ENCODE measurements around the gene HSPA6. TPM values are rescaled to one million over a fixed set of nuclear protein-coding genes. Genes with fewer than 3 reads are reported as not detected.

The HSPA6 gene
- total RNA-seq, 6 experiments from 2014 or later = 0.10 to 0.45 (median 0.19) TPM

- Mint-ChIP-seq H3K27ac (no peak overlapping the region), H3K36me3 (ENCODE audit: low read depth) (no peaks in the 10 kb centered on the region), H3K9me3 (no peaks in the 10 kb centered on the region), H3K4me3 (no peak overlapping the region), H3K27me3 (ENCODE audit: insufficient read depth) (peaks cover 3% of the 10 kb centered on the region), H3K4me1 (ENCODE audit: low read depth) (peaks cover 7% of the 10 kb centered on the region)
- DNase-seq = no peak
- TF ChIP-seq CTCF (IDR thresholded peaks at IDR 0.05) = no peak; the same call in 1 of the 2 replicates
Measured at GRCh38 chr1:161483361-161483760, 41.0 kb upstream of the HSPA6 start.

GRCh38 chr1:161484613-161485012 lies 39.7 kb upstream of the HSPA6 start:
- DNase-seq = peak; percentile 7
- TF ChIP-seq CTCF (IDR thresholded peaks at IDR 0.05) = peak; percentile 67
- peaks cover 7% of the 10 kb centered on the region for H3K4me1 Mint-ChIP-seq (ENCODE audit: low read depth)
- H3K9me3 Mint-ChIP-seq = no peaks in the 10 kb centered on the region
- H3K27me3 Mint-ChIP-seq (ENCODE audit: insufficient read depth) = peaks cover 15% of the 10 kb centered on the region
- H3K4me3 Mint-ChIP-seq = no peak overlapping the region
- no peaks in the 10 kb centered on the region for H3K36me3 Mint-ChIP-seq (ENCODE audit: low read depth)
- no peak overlapping the region for H3K27ac Mint-ChIP-seq

GRCh38 chr1:161486806-161487741 lies 37.3 kb upstream of the HSPA6 start:
- TF ChIP-seq CTCF (IDR thresholded peaks at IDR 0.05) = peak; percentile 95
- H3K4me3 Mint-ChIP-seq = peak overlapping the region; percentile 67
- H3K4me1 Mint-ChIP-seq (ENCODE audit: low read depth) = peaks cover 7% of the 10 kb centered on the region
- no peaks in the 10 kb centered on the region for H3K36me3 Mint-ChIP-seq (ENCODE audit: low read depth)
- no peaks in the 10 kb centered on the region for H3K9me3 Mint-ChIP-seq
- DNase-seq = peak; percentile 53
- H3K27ac Mint-ChIP-seq = no peak overlapping the region
- peaks cover 24% of the 10 kb centered on the region for H3K27me3 Mint-ChIP-seq (ENCODE audit: insufficient read depth)

DNA sequence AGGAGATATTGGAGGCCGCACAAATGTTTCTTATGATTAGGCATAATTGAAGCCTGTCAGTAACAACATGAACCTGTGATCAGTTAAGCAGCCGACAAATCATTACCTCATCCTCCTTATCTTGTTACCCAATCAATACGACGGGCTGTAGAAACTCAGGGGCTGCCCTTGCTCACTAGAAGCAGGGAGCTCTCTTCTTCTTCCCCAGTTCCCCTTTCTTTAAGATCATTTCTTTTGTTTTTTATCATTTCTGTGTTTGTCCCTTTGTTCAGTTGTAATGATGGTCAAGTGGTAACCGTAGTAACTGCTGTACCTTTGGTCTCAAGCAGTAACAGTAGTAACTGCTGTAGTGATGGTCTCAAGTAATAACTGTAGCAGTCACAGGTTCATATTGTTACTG lies 32.9 kb upstream of the HSPA6 start:
- Mint-ChIP-seq H3K36me3 (ENCODE audit: low read depth) (no peaks in the 10 kb centered on the region), H3K27ac (no peak overlapping the region), H3K4me3 (no peak overlapping the region), H3K9me3 (no peaks in the 10 kb centered on the region), H3K27me3 (ENCODE audit: insufficient read depth) (peaks cover 30% of the 10 kb centered on the region), H3K4me1 (ENCODE audit: low read depth) (peaks cover 7% of the 10 kb centered on the region)
- no peak for TF ChIP-seq CTCF (IDR thresholded peaks at IDR 0.05)
- no peak for DNase-seq

- H3K4me3 Mint-ChIP-seq = no peak overlapping the region
- no peak for DNase-seq
- H3K4me1 Mint-ChIP-seq (ENCODE audit: low read depth) = no peaks in the 10 kb centered on the region
- H3K27me3 Mint-ChIP-seq (ENCODE audit: insufficient read depth) = peaks cover 33% of the 10 kb centered on the region
- H3K27ac Mint-ChIP-seq = no peak overlapping the region
- TF ChIP-seq CTCF (IDR thresholded peaks at IDR 0.05) = no peak
- H3K9me3 Mint-ChIP-seq = no peaks in the 10 kb centered on the region
- H3K36me3 Mint-ChIP-seq (ENCODE audit: low read depth) = no peaks in the 10 kb centered on the region
Measured at GRCh38 chr1:161492827-161493226, 31.5 kb upstream of the HSPA6 start.

Data from HFFc6 (cell line).